Globus pallidus (tissue), 1 donor: ENCODE data around the gene RNF20.
"Not testable (repeated sequence)": the region's sequence is repeated elsewhere in the genome, so short reads cannot be mapped to it uniquely, and the experiment has no call there.

Experiments
- DNase-seq: peaks from one replicate; pipeline ENCODE4 v3.0.0-alpha.2; 2015; ENCODE audit warnings: low spot score

The RNF20 gene

DNA sequence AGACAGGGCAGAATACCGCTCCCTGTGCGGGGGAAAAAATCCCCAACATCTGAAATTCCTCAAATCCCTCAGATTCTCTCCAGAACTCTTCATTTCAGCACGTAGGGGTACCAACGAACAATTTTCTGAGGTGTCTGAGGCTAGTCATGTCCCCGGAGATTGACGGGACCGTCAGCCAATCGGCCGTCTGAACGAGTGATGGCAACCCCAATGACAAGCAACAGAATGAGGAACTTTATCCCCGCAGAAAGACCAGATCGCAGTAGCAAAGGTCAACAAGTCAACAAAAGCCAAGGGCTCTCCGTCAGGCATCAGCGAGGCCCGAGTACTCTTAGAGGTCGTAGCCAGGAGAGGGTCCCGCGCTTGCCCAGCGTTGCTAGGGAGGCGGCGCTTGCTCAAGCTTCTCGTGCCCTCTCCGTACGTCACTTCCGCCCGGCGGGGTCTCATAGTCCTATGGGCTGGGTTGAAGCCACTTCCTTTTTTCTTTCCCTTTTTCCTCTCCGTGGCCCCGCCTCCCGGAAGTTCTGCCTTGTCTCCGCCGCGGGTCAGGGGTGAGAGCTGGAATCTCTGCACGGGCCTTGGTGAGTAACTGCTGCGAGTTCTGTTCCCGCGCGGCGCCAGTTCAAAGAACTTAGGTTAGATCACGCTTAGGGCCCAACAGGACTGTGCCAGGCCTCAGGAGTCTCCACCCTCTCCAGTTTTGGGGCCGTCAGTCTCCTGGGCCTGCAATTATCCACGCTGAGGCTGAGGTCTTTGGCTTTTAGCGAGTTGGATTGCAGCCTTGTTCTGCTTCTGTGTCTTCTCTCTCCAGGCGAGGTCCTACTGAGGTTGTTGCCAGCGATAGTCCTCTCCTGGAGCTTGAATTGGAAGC, at the start of gene RNF20:
RNF20 (plus strand) TSS at position 520 of the 871 bp plus-strand sequence. CDS start 1,571 bp downstream, outside the sequence.
- DNase-seq = peak; percentile 99

- DNase-seq = no peak
These were observed 49.6 kb upstream of the RNF20 start for GRCh38 chr9:101484046-101484445.

DNA sequence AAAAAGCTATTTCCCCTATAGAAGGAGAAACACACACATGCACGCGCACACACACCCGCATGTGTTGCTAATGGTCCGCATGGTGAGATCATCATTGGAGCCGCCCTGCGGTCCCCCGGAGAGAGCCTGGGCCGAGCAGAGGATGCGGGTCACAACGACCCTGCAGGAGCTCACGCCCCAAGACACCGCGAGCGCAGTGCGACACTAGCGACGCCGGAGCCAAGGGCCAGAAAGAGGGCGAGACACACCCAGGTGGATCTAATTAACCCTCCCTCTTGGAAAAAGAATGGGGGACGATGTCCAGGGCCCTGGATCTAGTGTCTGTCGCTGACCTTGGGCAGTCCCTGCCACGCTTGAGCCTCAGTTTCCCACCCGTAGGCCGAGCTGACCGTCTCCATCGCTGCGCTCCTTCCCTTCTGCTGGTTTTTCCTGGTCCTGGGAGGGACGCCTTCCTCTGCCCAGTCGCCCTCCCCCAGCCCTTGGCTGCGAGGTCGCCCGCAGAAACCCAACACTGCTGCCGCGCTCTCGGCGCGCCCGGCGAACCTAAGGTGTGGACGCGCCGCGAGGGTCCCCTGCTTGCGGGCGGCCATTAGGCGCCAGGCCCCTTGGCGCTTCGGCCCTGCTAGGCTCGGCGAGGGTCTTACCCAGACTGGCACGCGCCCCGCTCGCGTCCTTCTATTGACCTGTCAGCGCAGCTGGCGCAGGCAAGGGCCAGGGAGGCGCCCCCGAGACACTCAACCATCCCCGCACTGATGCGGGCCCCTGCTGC, 47.5 kb upstream of the RNF20 start:
- DNase-seq = peak; percentile 59

- peak; percentile 88 for DNase-seq
These were observed 46.8 kb upstream of the RNF20 start for GRCh38 chr9:101486693-101487442.

DNA sequence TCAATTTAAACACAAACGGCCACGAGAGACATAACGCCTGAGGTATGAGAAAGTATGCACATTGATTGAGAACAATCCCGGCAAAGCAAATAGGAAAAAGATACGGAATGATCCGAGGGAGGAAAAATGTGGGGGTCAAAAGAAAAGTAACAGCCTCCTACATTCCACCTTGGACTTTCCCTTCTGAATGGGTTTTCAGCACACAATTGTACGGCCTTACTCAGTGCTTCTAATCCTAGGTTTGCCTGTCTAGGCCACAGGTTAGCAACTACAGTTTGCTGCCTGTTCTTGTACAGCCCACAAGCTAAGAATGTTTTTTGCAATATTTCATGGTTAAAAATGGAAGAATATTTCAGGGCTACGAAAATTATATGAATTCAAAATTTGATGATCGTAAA, 46.2 kb upstream of the RNF20 start:
- no peak for DNase-seq

DNA sequence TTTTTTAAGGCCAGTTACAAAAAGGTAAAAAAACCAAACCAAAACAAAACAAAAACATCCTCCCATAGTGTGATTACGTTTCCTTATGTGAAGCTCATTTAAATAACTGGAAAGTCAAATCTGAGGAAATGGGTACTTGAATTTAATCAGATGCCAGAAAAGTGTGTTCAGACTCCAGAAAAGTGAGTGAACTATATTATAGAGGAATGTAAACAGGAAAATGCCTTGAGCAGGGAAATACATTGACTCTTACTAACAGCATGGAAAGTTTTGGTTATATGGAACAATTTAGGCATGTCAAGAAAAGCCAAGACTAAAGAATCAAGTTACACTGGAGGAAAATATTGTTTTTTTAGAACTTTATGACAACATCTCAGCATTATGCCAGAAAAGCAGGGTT, 37.8 kb upstream of the RNF20 start:
- no peak for DNase-seq

- DNase-seq = no peak
These were observed 35.3 kb upstream of the RNF20 start for GRCh38 chr9:101498323-101498722.

- no peak for DNase-seq
These were observed 29.5 kb upstream of the RNF20 start for GRCh38 chr9:101504188-101504587.

GRCh38 chr9:101508211-101508610, 25.4 kb upstream of the RNF20 start:
- no peak for DNase-seq

DNA sequence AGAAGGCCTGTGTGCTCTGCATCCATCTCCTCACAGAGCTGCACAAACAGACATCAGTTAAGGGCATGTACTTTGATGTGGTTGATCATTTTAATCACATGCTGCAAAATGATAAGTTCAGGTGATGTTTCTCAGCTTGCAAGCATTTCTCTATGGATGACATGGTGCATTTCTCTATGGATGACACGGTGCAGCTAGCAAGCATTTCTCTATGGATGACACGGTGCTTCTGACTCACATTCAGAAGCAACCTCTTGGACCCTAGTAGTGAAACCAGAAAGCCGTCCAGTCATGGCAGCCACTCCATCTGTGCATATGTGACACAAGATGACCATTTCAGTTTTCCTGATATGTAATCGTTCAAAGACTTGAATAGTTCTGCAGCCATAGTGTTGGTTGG, 24.1 kb upstream of the RNF20 start:
- DNase-seq = no peak

- no peak for DNase-seq
These were observed 23.2 kb upstream of the RNF20 start for GRCh38 chr9:101510459-101510858.

DNA sequence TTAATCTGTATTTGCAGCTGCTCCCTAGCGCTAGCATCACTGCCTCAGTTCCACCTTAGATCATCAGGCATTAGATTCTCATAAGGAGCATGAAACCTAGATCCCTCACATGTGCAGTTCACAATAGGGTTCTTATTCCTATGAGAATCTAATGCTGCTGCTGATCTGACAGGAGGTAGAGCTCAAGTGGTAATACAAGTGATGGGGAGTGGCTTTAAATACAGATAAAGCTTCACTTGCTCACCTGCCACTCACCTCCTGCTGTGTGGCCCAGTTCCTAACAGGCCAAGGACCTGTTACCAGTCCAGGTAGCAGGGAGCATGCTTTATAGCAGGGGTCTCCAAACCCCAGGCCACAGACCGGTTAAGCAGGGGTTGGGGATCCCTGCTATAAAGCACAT, 22.6 kb upstream of the RNF20 start:
- no peak for DNase-seq

DNA sequence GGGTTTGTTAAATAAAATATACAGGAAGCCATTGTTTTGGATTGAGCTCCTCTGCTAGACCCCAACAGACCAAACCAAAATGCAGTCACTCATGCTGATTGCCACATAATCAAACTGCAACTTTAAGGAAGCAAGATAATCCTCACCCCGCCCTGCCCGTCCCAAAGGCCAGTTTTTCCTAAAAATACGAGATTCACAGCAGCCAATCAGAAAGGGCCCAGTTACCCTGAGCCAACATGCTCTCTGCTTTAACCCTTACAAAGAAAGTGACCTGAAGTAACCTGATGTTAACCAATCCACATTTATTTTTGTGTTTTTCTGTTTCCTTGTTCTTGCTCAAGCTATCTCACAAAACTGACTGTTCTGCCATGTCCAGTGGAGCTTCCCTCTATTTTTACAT, 21.5 kb upstream of the RNF20 start:
- DNase-seq = no peak

GRCh38 chr9:101513351-101513750, 20.3 kb upstream of the RNF20 start:
- DNase-seq = no peak

- no peak for DNase-seq
These were observed 19.6 kb upstream of the RNF20 start for GRCh38 chr9:101514071-101514470.

DNA sequence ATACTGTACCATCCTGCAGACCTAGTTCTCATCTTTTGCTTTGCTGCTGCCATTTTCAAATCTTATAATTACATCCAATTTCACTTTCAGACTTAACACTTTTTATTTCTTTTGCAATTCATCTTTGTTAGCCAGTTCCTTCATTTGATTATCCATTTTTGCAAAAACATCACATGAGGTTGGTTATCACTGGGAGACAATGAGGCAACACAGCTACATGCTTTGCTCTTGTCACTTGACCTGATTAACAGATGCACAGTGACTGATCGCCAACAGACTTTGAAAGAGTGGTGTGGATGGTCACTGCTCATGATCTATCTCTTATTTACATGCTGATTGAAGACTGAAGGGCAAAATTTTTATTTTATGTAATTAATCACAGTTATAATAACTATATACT, 17.0 kb upstream of the RNF20 start:
- peak; percentile 42 for DNase-seq

DNA sequence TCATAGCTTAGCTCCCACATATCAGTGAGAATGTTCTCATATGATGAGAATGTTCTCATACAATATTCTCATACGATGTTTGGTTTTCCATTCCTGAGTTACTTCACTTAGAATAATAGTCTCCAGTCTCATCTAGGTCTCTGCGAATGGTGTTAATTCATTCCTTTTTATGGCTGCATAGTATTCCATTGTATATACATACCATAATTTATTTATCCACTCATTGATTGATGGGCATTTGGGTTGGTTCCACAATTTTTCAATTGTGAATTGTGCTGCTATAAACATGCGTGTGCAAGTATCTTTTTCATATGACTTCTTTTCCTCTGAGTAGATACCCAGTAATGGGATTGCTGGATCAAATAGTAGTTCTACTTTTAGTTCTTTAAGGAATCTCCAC, 15.2 kb upstream of the RNF20 start:
- not testable (repeated sequence) for DNase-seq

GRCh38 chr9:101524371-101524770, 9.3 kb upstream of the RNF20 start:
- no peak for DNase-seq

DNA sequence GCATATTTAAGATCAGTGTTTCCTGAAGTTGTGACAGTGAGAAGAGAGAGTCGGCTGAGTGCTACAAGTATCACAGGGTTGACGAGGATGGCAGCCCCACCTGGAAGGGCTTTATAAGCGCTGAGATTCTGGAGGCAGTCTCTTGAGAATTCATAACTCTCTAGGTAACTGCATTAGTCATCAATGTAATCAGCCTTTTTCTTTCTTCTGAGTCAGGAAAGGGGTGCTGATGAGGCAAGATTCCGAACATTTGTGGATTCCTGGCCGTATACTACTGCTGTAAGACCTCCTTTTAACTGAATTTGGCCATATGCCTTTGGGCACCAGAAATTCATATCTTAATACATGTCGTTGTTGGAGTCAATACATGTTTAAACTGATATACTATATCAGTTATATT, 6.6 kb upstream of the RNF20 start:
- DNase-seq = no peak

DNA sequence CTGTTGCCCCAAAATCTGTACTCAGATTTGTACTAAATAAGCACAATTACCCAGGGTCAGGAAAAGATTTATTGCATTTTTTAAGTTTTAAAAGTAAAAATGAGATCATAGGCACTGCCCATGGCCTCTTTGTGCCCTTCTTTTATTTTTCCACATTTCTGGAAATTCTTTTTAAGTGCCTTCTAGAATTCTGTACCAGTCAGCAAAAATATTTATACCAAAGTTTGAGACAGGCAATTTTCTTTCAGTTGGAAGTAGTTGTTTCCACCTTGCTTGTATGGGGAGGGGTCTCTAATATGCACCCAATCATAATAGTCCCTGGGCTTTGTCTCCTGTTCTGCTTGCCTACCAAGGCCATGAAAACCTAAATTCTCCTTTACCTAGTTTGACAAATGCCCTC, 5.6 kb upstream of the RNF20 start:
- no peak for DNase-seq

GRCh38 chr9:101530076-101530711, 3.5 kb upstream of the RNF20 start:
- DNase-seq = peak; percentile 84

DNA sequence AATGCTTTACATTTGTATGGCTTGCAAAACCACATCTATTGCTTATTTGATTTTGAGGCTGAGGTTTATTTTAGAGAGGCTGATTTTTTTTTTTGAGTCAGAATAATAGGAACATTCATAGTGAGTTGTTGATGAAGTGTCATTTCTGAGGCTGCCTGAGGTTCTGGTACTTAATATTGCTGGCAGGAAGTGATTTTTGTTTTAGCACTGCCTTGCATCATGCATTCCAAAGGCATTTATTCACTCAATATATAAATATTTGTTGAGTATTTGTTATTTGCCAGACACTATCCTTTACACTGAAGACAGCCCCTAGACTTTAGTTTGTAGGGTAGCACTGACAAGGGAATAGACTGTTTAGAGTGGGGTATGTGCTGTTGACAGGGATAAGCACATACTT, 2.7 kb downstream of the RNF20 start:
- no peak for DNase-seq
